HG03135 (cell line): ENCODE data around the gene MAGEA4.
"Not testable (repeated sequence)": the region's sequence is repeated elsewhere in the genome, so short reads cannot be mapped to it uniquely, and the experiment has no call there.

Experiments used
- ATAC-seq: cut with Tn5 transposase; IDR thresholded peaks from one replicate; pipeline ENCODE4 v1.9.1; 2021; ENCODE audit warnings: mild to moderate bottlenecking, moderate library complexity; ENCODE audit not compliant: unreplicated experiment

Gene MAGEA4

GRCh38 chrX:151912780-151913179 lies at the start of gene MAGEA4:
Gene MAGEA4, plus strand, starts transcription at chrX:151912889. Its CDS starts 10,776 bp downstream, at chrX:151923665.
- no peak for ATAC-seq

- ATAC-seq: no peak
These were observed 42.1 kb upstream of the MAGEA4 start for GRCh38 chrX:151870602-151871001.

DNA sequence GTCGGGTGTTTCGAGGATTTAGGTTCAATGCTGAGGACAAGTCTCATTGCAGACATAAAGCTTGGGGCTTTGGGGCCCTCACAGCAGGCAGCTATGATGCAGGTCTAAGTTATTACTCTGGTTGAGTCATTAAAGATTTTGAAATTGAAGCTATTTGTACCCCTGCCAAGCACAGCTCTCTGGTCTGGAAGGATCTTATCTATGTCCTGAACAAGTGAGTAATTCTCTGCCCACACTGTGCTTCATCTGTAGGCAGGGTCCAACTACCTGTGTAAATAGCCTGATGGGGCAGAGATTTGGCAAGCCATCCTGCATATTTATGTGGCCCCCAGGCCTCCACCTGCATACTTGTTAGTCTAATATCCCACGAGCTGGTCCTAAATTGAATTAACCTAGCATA lies 41.4 kb upstream of the MAGEA4 start:
- no peak for ATAC-seq

- ATAC-seq: no peak
These were observed 39.6 kb upstream of the MAGEA4 start for GRCh38 chrX:151873096-151873495.

DNA sequence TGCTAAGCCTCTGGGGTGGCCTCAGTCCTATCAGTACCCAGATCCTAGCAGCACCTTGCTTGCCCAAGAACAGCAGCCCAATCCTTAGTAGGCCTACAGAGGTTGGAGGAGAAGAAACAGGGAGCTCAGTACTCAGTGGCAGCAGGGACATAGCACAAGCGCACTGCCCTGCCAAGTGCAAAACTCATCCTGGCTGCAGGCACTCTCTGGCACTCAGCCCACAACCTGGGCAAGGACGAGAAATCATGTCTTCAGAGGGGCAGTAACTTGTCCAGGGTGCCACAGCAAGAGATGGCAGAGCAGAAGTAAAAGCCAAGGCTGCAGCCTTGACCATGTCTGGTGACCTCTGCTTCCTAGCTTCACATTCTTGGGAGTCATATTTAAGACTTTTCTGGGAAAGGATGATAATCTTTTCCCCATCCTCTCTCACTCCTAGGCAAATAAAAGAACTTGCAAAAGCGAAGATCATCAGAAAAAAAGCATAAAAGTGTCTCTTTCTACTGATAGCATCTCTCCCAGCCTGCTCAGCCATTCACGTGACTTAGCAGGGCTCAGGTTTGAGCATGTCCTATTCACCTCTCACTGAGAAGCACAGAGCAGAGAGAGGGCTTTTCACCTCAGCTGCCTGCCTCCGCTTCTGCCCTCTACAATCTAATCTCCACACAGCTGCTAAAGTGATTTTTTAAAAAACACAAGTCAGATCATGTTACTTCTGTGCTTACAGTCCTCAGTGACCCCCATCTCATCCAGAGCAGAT lies 37.2 kb upstream of the MAGEA4 start:
- no peak for ATAC-seq

DNA sequence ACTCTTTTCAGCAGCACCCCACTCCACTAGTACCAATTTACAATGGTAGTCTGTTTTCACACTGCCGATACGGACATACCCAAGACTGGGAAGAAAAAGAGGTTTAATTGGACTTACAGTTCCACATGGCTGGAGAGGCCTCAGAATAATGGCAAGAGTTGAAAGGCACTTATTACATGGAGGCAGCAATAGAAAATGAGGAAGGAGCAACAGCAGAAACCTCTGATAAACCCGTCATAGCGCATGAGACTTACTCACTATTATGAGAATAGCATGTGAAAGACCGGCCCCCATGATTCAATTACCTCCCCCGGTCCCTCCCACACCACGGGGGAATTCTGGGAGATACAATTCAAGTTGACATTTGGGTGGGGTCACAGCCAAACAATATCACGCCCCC lies 34.1 kb upstream of the MAGEA4 start:
- ATAC-seq: no peak

GRCh38 chrX:151879856-151880255 lies 32.8 kb upstream of the MAGEA4 start:
- no peak for ATAC-seq

DNA sequence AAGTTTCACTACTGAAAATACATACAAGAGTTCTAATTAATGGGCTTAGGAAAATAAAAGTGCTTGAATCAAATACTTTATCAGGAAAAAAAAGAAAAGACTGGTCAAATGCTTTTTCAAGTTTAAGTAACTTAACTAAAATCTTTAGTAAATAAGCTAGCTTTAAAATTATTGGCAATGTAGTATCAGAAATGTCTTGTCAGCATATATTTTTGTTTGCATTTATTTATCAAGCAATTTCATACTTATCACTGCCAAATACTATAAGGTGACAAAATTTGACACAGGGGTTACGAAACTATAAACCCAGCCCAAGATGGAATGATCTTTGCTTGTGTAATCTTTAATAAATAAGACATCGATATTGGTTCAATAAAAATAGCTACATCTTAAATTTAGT lies 31.8 kb upstream of the MAGEA4 start:
- ATAC-seq: no peak

- no peak for ATAC-seq
These were observed 23.3 kb upstream of the MAGEA4 start for GRCh38 chrX:151889421-151889820.

DNA sequence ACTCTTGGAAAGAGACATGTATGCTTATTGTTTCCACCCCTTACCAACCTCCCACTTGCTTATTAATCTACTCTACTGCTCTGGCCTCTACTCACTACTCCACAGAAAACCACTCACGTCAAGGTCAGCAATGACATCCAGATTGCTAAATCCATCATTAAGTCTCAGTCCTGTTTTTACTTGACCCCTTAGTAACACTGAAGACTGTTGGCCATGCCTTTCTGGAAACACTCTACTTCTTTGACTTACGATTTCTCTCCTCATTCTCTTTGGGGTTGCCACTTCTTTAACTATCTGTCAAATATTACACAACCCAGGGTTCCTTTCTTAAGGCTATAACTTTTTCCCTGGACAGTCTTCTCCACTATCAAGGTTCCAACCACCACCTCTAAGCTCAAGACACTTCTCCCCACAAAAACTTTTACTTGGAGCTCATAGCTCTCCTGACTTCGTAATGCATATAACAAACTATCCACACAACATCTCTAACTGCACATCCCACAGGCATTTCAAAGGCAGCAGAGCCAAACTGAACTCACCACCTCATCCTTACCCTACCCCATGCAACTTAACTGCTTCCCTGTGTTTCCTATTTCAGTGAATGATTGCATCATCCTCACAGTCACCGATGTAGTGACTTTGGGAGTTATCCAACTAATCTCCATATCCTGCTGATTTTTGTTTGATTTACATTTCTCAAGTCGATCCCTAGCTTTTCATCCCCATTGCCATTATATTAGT lies 15.8 kb upstream of the MAGEA4 start:
- no peak for ATAC-seq

DNA sequence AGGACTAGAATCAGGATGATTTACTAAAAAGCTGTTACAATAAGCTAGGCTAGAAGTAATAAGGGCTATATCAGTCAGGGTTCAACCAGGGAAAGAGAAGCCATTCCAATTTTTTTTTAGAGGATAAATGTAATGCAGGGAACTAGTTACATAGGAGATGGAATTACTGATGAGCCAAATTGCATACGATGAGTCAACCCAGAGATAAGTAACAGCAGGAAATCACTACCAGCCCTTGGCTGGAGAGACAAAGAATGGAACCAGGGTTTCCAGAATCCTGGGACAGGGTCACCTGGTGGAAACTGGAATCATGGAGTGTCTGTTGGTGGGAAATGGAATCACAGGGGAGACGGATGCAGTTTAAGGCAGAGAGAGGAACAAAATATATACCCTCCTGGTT lies 13.1 kb upstream of the MAGEA4 start:
- no peak for ATAC-seq

- no peak for ATAC-seq
These were observed 10.9 kb upstream of the MAGEA4 start for GRCh38 chrX:151901826-151902225.

- no peak for ATAC-seq
These were observed 9.7 kb upstream of the MAGEA4 start for GRCh38 chrX:151902813-151903591.

DNA sequence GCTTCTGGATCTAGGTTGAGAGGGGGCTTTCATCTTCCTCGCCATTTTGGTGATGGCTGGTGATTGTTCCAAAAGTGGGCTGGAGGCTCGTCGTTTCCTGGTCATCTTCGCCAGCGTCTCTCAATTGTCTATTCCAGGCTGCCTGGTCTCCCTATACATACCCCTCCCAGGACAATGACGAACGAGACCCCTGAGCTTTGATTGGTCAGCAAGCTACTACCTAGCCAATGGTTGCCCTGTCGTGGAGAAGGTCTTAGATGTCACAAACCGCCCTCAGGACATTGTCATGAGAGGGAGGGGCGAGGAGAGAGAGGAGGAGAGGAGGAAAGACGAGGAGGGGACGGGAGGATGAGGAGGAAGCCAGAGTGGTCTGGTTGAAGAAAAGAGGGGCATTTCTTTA lies 7.7 kb upstream of the MAGEA4 start:
- ATAC-seq: no peak

- ATAC-seq: no peak
These were observed 468 bp upstream of the MAGEA4 start for GRCh38 chrX:151912221-151912620.

DNA sequence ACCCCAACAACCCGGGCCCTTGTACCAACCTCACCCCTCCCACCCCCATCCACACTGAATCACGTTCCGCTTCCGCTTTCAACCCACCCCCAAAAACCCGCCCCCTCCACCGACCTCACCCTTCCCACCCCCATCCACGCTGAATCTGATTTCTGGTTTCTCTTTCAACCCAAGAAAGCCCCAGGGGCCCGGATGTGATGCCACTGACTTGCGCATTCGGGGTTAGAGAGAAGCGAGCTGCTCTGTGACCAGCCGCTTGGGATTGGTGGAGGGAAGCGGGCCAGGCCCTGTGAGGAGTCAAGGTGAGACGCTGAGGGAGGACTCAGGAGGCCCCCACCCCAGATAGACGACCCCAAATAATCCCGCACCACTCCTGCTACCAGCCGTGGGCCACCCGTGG lies 6.0 kb downstream of the MAGEA4 start:
- not testable (repeated sequence) for ATAC-seq

DNA sequence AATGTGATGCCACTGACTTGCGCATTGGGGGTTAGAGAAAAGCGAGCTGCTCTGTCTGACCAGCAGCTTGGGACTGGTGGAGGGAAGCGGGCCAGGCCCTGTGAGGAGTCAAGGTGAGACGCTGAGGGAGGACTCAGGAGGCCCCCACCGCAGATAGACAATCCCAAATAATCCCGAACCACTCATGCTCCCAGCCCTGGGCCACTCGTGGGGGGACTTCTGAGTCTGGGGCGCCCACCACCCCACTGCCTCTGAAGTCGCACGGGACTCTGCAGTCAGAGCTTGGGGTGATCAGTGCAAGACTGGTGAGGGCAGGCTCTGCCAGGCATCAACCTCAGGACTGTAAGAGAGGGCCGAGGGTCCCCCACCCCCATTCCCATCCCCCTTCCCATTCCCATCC lies 6.9 kb downstream of the MAGEA4 start:
- ATAC-seq: no peak

GRCh38 chrX:151920101-151920500 lies 7.4 kb downstream of the MAGEA4 start:
- ATAC-seq: no peak

DNA sequence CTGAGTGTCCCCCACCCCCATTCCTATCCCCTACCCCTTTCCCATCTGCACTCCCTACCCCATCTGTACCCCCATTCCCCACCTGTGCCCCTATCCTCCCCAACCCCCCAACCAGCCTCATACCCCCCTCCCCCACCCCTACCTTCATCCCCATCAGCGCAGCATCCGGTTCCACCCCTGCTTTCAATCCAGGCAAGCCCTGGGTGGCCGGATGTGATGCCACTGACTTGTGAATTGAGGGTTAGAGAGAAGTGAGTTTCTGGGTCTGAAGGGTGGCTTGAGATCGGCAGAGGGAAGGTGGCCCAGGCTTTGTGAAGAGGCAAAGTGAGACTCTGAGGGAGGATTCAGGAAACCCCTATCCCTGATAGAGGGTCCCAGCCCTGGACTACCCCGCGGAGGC lies 7.8 kb downstream of the MAGEA4 start:
- no peak for ATAC-seq

DNA sequence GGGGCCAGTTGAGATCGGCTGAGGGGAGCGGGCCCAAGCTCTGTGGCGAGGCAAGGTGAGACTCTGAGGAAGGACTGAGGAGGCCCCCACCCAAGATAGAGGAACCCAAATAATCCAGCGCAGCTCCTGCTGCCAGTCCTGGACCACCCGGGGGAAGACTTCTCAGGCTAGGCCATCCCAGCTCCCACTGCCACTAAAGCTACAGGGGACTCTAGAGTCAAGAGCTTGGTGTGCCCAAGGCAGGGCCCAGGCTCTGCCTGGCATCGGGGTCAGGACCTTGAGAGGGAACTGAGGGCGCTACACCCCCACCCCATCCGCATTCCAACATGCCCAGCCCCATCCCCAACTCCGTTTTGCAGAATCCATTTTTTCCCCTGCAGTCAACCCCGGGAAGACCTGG lies 8.6 kb downstream of the MAGEA4 start:
- ATAC-seq: no peak

DNA sequence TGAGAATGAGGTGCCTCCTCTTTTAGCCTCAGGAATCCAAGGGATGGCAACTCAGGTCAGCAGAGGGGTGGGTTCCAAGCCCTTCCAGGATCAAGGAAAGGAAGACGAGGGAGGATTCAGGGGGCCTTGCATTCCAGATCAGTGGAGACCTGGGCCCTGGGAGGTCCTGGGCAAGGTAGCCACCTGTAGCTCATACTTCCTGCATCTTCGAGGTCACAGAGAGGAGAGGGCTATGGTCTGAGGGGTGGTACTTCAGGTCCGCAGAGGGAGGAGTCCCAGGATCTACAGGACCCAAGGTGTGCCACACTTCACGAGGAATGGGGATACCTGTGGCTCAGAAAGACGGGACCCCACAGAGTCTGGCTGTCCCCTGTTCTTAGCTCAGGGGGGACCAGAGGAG lies 9.2 kb downstream of the MAGEA4 start:
- ATAC-seq: no peak

GRCh38 chrX:151922692-151923091 lies 10.0 kb downstream of the MAGEA4 start:
- ATAC-seq: no peak
